Uterus (tissue), 4 donors: ENCODE measurements around the gene C2orf69. TPM values are rescaled to one million over a fixed set of nuclear protein-coding genes. Genes with fewer than 3 reads are reported as not detected.

ENCODE experiments used
- DNase-seq, 2 donors: peaks; one replicate each; pipeline ENCODE4 v3.0.0-alpha.2; 2019 to 2020
- H3K27ac ChIP-seq, 2 donors: fragments of 200-600 bp; sonication (generic); 1 replicate in 1 of 2; 2 replicates in 1 of 2; pipeline ENCODE4 v1.5.1; 2016 to 2018
- H3K27me3 ChIP-seq, 2 donors: fragments of 200-600 bp; sonication (generic); one replicate each; pipeline ENCODE4 v1.5.1; 2018 to 2019; ENCODE audit warnings: control low read depth in 1 of 2
- H3K36me3 ChIP-seq, 2 donors: fragments of 200-600 bp; sonication (generic); one replicate each; pipeline ENCODE4 v1.5.1; 2019; ENCODE audit warnings: control low read depth in 1 of 2
- H3K4me1 ChIP-seq, 2 donors: fragments of 200-600 bp; sonication (generic); one replicate each; pipeline ENCODE4 v1.5.1; 2018 to 2019; ENCODE audit warnings: control low read depth in 1 of 2
- H3K4me3 ChIP-seq, 2 donors: fragments of 200-600 bp; sonication (generic); 1 replicate in 1 of 2; 2 replicates in 1 of 2; pipeline ENCODE4 v1.5.1; 2018 to 2019; ENCODE audit warnings: mild to moderate bottlenecking in 1 of 2
- H3K9me3 ChIP-seq, 2 donors: fragments of 200-600 bp; sonication (generic); one replicate each; pipeline ENCODE4 v1.5.1; 2019; ENCODE audit warnings: control low read depth in 1 of 2
- CTCF ChIP-seq, 4 experiments: fragments of 200-600 bp in 2 of 4; fragments of 450-650 bp in 2 of 4; sonication (generic) in 2 of 4; IDR thresholded peaks; one replicate each; pipeline ENCODE4 v1.5.1; 2016 to 2019; ENCODE audit warnings: antibody characterized with exemption in 4 of 4, mild to moderate bottlenecking in 2 of 4, moderate library complexity in 1 of 4
- POLR2A ChIP-seq, 2 donors: fragments of 450-650 bp; IDR thresholded peaks; one replicate each; pipeline ENCODE4 v1.6.1; 2016; ENCODE audit warnings: antibody characterized with exemption in 2 of 2, mild to moderate bottlenecking in 1 of 2, moderate library complexity in 1 of 2
- intact Hi-C: fragments of 100-400 bp; cut with DNase I; formaldehyde crosslinking; loops from one replicate; pipeline ENCODE4 v1.15.1; 2023; ENCODE audit warnings: low total_unique reads
- total RNA-seq, 4 donors: library from RNA; depleted of rRNA in 3 of 4; stranded (reverse); fragments of >200 nt in 3 of 4; gene quantifications; one replicate each; pipeline versions ENCODE4 v1.1.0 to v1.2.4, GENCODE V29; 2014 to 2023
- donor health status: DM: yes; HTN: yes; CAD: no.

C2orf69 gene
- total RNA-seq, 4 donors from 2014 or later, result 9.4 to 19.4 (median 16.5) TPM

DNA sequence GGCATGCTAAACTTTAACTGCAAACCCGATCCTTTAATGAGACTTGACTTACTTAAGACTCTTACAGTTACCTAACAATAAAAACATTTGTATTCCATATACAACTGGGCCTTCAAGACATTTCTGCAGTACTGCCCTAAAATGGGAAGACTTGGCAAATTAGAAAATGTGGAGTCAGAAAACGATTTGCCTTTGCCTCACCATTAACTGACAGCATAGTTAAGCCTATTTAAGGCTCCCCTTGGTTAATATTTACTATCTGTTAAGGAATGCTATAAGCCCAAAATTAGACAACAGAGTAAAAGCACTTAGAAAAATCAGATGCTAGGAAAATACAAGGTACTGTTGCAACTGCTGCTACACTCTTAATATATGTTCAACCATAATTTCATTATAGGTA, 25.5 kb downstream of the C2orf69 start:
- TF ChIP-seq POLR2A (IDR thresholded peaks at IDR 0.05), result no peak
- TF ChIP-seq CTCF (IDR thresholded peaks at IDR 0.05), result no peak
- no peak for DNase-seq
- no peak overlapping the region for H3K27ac ChIP-seq
- H3K27me3 ChIP-seq, result no peaks in the 10 kb centered on the region
- H3K9me3 ChIP-seq, result no peaks in the 10 kb centered on the region
- intact Hi-C loops, result no loop called here
- no peak overlapping the region for H3K4me3 ChIP-seq
- no peaks in the 10 kb centered on the region for H3K36me3 ChIP-seq
- H3K4me1 ChIP-seq, result no peaks in the 10 kb centered on the region

DNA sequence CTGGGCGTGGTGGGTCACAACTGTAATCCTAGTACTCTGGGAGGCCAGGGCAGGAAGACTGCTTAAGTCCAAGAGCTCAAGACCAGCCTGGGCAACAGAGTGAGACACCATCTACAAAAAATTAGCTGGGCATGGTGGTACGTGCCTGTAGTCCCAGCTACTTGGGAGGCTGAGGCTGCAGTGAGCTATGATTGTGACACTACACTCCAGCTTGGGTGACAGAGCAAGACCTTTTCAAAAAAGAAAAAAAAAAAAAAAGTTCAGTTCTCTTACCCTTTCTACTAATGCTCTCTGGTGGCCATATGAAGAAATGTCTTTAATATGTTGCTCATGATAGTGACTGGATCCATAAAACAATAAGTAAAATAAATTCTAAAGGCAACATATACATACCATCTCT, 29.3 kb downstream of the C2orf69 start:
- DNase-seq, result no peak
- H3K9me3 ChIP-seq, result no peaks in the 10 kb centered on the region
- intact Hi-C loops, result no loop called here
- H3K27me3 ChIP-seq, result no peaks in the 10 kb centered on the region
- no peak overlapping the region for H3K4me3 ChIP-seq
- no peaks in the 10 kb centered on the region for H3K4me1 ChIP-seq
- H3K27ac ChIP-seq, result no peak overlapping the region
- TF ChIP-seq CTCF (IDR thresholded peaks at IDR 0.05), result no peak
- TF ChIP-seq POLR2A (IDR thresholded peaks at IDR 0.05), result no peak
- H3K36me3 ChIP-seq, result no peaks in the 10 kb centered on the region

GRCh38 chr2:199943373-199943772, 32.3 kb downstream of the C2orf69 start:
- intact Hi-C loops, result no loop called here
- no peaks in the 10 kb centered on the region for H3K36me3 ChIP-seq

DNA sequence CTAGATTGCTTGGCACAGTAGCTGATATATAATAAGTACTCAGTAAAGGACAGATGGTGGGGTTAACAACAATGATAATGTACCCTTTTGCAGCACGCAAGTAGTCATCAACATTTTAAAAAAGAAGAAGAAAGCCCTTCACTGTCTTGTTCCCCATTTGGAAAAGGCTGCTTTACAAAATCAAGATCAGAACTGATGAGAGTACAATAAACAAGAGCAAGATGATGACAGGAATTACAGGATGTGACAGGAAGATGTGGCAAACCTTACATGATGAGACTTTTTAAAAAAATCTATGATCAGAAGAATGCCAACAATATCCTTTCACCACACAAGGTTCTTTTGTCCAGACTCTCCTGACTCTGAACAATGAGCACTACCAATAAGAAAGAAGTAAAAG, 35.1 kb downstream of the C2orf69 start:
- Histone ChIP-seq H3K4me3 (no peak overlapping the region), H3K36me3 (no peaks in the 10 kb centered on the region), H3K27me3 (no peaks in the 10 kb centered on the region), H3K4me1 (no peaks in the 10 kb centered on the region), H3K27ac (no peak overlapping the region), H3K9me3 (no peaks in the 10 kb centered on the region)
- no peak for TF ChIP-seq POLR2A (IDR thresholded peaks at IDR 0.05)
- TF ChIP-seq CTCF (IDR thresholded peaks at IDR 0.05), result no peak
- intact Hi-C loops, result no loop called here
- no peak for DNase-seq

More at GRCh38 chr2:199943373-199943772, 32.3 kb downstream of the C2orf69 start:
- Histone ChIP-seq H3K4me3 (no peak overlapping the region), H3K9me3 (no peaks in the 10 kb centered on the region), H3K27me3 (no peaks in the 10 kb centered on the region), H3K27ac (no peak overlapping the region), H3K4me1 (no peaks in the 10 kb centered on the region)
- DNase-seq, result no peak
- TF ChIP-seq CTCF (IDR thresholded peaks at IDR 0.05), result no peak
- TF ChIP-seq POLR2A (IDR thresholded peaks at IDR 0.05), result no peak

GRCh38 chr2:199946836-199947235, 35.7 kb downstream of the C2orf69 start:
- no peaks in the 10 kb centered on the region for H3K27me3 ChIP-seq
- no peaks in the 10 kb centered on the region for H3K9me3 ChIP-seq
- intact Hi-C loops, result no loop called here
- H3K27ac ChIP-seq, result no peak overlapping the region
- H3K4me1 ChIP-seq, result no peaks in the 10 kb centered on the region
- H3K4me3 ChIP-seq, result no peak overlapping the region
- H3K36me3 ChIP-seq, result no peaks in the 10 kb centered on the region
- DNase-seq, result no peak
- TF ChIP-seq CTCF (IDR thresholded peaks at IDR 0.05), result no peak
- no peak for TF ChIP-seq POLR2A (IDR thresholded peaks at IDR 0.05)
